Uterus (tissue), 4 donors: ENCODE measurements around the gene UBL7. TPM values are rescaled to one million over a fixed set of nuclear protein-coding genes. Genes with fewer than 3 reads are reported as not detected.

Experiments
- DNase-seq, 2 donors: peaks; one replicate each; pipeline ENCODE4 v3.0.0-alpha.2; 2019 to 2020
- H3K27ac ChIP-seq, 2 donors: fragments of 200-600 bp; sonication (generic); 1 replicate in 1 of 2; 2 replicates in 1 of 2; pipeline ENCODE4 v1.5.1; 2016 to 2018
- H3K27me3 ChIP-seq, 2 donors: fragments of 200-600 bp; sonication (generic); one replicate each; pipeline ENCODE4 v1.5.1; 2018 to 2019; ENCODE audit warnings: control low read depth in 1 of 2
- H3K36me3 ChIP-seq, 2 donors: fragments of 200-600 bp; sonication (generic); one replicate each; pipeline ENCODE4 v1.5.1; 2019; ENCODE audit warnings: control low read depth in 1 of 2
- H3K4me1 ChIP-seq, 2 donors: fragments of 200-600 bp; sonication (generic); one replicate each; pipeline ENCODE4 v1.5.1; 2018 to 2019; ENCODE audit warnings: control low read depth in 1 of 2
- H3K4me3 ChIP-seq, 2 donors: fragments of 200-600 bp; sonication (generic); 1 replicate in 1 of 2; 2 replicates in 1 of 2; pipeline ENCODE4 v1.5.1; 2018 to 2019; ENCODE audit warnings: mild to moderate bottlenecking in 1 of 2
- H3K9me3 ChIP-seq, 2 donors: fragments of 200-600 bp; sonication (generic); one replicate each; pipeline ENCODE4 v1.5.1; 2019; ENCODE audit warnings: control low read depth in 1 of 2
- POLR2A ChIP-seq, 2 donors: fragments of 450-650 bp; IDR thresholded peaks; one replicate each; pipeline ENCODE4 v1.6.1; 2016; ENCODE audit warnings: antibody characterized with exemption in 2 of 2, mild to moderate bottlenecking in 1 of 2, moderate library complexity in 1 of 2
- intact Hi-C: fragments of 100-400 bp; cut with DNase I; formaldehyde crosslinking; loops from one replicate; pipeline ENCODE4 v1.15.1; 2023; ENCODE audit warnings: low total_unique reads
- total RNA-seq, 4 donors: library from RNA; depleted of rRNA in 3 of 4; stranded (reverse); fragments of >200 nt in 3 of 4; gene quantifications; one replicate each; pipeline versions ENCODE4 v1.1.0 to v1.2.4, GENCODE V29; 2014 to 2023
- TF ChIP-seq, protein P1 (sequence below), 4 experiments: fragments of 200-600 bp in 2 of 4; fragments of 450-650 bp in 2 of 4; sonication (generic) in 2 of 4; IDR thresholded peaks; one replicate each; pipeline ENCODE4 v1.5.1; 2016 to 2019; ENCODE audit warnings: antibody characterized with exemption in 4 of 4, mild to moderate bottlenecking in 2 of 4, moderate library complexity in 1 of 4
- donor health status: DM: yes; HTN: yes; CAD: no.

The UBL7 gene
- total RNA-seq, 4 donors from 2014 or later: 15.4 to 60.6 (median 35.7) TPM

DNA sequence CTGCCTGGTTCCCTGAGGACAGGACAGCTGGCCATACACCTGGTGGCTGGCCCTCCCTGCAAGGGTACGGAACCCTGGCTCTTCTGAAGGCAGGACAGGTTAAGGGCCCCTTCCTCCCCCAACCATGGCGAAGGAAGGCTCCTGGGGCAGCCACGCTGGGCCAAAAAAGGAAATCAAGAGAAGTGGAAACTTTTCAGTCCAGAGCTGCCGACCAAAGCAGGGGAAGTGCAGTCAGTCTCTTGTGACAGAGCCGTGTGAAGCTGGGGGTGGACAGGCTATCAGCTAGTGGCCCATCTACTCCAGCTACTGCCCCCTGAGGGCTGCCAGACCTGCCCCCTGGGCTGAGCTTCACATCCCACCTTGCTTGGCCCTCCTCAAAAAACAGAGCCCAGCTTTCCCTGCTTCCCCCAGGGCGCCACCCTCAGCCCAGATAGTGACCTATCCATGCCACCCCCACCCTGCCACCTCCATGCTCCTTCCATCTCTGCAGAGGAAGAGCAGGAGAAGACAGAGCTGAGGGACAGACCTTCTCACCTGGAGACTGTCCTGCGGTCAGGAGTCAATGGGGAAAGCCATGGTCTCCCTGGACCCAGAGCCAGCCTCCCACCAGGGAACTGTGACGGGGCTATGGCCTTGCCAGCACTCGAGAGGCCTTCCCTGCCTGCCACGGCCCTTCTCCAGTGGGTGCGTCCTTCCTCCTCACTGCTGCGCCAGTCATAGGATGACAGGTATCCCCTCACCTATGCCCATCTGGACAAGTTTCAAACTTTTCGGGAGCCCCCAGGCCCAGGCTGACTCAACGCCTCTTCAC is 31.8 kb downstream of the UBL7 start:
- Histone ChIP-seq H3K27ac (no peak overlapping the region), H3K27me3 (no peaks in the 10 kb centered on the region), H3K4me1 (peaks cover 0 to 11% of the 10 kb centered on the region in 2 donors), H3K9me3 (no peaks in the 10 kb centered on the region), H3K4me3 (no peak overlapping the region), H3K36me3 (no peaks in the 10 kb centered on the region)
- TF ChIP-seq, protein P1, sequence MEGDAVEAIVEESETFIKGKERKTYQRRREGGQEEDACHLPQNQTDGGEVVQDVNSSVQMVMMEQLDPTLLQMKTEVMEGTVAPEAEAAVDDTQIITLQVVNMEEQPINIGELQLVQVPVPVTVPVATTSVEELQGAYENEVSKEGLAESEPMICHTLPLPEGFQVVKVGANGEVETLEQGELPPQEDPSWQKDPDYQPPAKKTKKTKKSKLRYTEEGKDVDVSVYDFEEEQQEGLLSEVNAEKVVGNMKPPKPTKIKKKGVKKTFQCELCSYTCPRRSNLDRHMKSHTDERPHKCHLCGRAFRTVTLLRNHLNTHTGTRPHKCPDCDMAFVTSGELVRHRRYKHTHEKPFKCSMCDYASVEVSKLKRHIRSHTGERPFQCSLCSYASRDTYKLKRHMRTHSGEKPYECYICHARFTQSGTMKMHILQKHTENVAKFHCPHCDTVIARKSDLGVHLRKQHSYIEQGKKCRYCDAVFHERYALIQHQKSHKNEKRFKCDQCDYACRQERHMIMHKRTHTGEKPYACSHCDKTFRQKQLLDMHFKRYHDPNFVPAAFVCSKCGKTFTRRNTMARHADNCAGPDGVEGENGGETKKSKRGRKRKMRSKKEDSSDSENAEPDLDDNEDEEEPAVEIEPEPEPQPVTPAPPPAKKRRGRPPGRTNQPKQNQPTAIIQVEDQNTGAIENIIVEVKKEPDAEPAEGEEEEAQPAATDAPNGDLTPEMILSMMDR (IDR thresholded peaks at IDR 0.05): no peak
- TF ChIP-seq POLR2A (IDR thresholded peaks at IDR 0.05): no peak
- no peak for DNase-seq
- intact Hi-C loops: no loop called here

GRCh38 chr15:74428442-74428787 is 32.5 kb downstream of the UBL7 start:
- Histone ChIP-seq H3K27ac (no peak overlapping the region), H3K36me3 (no peaks in the 10 kb centered on the region), H3K27me3 (no peaks in the 10 kb centered on the region), H3K4me3 (no peak overlapping the region), H3K9me3 (no peaks in the 10 kb centered on the region), H3K4me1 (peaks cover 0 to 16% of the 10 kb centered on the region in 2 donors)
- intact Hi-C loops: no loop called here
- TF ChIP-seq, protein P1 (IDR thresholded peaks at IDR 0.05): no peak
- TF ChIP-seq POLR2A (IDR thresholded peaks at IDR 0.05): no peak
- no peak for DNase-seq

GRCh38 chr15:74427607-74428441 is 33.1 kb downstream of the UBL7 start:
- H3K9me3 ChIP-seq: no peaks in the 10 kb centered on the region
- peaks cover 4 to 17% of the 10 kb centered on the region in 2 donors for H3K4me1 ChIP-seq
- H3K36me3 ChIP-seq: no peaks in the 10 kb centered on the region
- no peaks in the 10 kb centered on the region for H3K27me3 ChIP-seq
- no peak overlapping the region for H3K27ac ChIP-seq
- no peak for DNase-seq
- TF ChIP-seq, protein P1 (IDR thresholded peaks at IDR 0.05): no peak
- no peak for TF ChIP-seq POLR2A (IDR thresholded peaks at IDR 0.05)
- H3K4me3 ChIP-seq: no peak overlapping the region
- intact Hi-C loops: no loop called here

DNA sequence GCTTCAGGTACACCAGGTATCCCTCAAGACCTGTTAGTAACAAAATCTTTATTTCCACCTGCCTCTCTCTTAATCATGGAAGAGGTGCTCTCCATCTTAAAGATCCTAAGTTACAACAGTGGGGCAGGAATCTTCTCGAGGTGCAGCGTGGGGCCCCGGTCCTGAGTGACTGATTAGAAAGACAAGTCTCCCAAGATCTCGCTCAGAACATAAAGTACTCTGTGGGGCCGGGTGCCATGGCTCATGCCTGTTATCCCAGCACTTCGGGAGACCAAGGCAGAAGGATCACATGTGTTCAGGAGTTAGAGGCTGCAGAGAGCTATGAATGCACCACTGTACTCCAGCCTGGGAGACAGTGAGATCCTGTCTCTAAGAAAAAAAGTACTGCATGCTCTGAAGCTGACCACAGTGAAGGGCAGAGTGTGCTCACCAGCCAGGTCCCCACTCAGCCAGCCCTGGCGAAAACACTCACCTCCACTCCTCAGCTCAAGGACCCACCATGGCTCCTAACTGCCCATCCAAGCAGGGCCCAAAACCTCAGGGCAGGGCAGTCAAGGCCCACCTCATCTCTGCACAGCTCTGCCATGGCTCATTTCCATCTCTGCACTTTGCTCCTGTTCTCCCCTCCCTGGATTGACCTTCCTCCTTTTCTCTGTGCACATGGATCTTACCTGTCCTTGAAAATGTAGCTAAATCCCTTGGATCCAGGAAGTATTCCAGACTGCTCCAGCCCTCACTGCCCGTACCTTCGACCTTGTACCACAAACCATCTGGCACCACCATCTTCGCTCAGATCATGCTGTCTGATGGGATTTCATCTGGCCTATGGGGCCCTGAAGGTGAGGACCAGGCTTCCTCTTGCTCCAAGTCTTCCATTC is 34.3 kb downstream of the UBL7 start:
- H3K27me3 ChIP-seq: no peaks in the 10 kb centered on the region
- intact Hi-C loops: no loop called here
- H3K27ac ChIP-seq: no peak overlapping the region
- DNase-seq: no peak
- peaks cover 10 to 18% of the 10 kb centered on the region in 2 donors for H3K4me1 ChIP-seq
- TF ChIP-seq, protein P1 (IDR thresholded peaks at IDR 0.05): no peak
- TF ChIP-seq POLR2A (IDR thresholded peaks at IDR 0.05): no peak
- H3K36me3 ChIP-seq: no peaks in the 10 kb centered on the region
- no peak overlapping the region for H3K4me3 ChIP-seq
- no peaks in the 10 kb centered on the region for H3K9me3 ChIP-seq
